Hepatocyte (in vitro differentiated cells): ENCODE measurements around the gene TM9SF4. TPM values are rescaled to one million over a fixed set of nuclear protein-coding genes. Genes with fewer than 3 reads are reported as not detected.

Experiments
- DNase-seq: peaks from one replicate; pipeline ENCODE4 v3.0.0-alpha.2; 2016; ENCODE audit warnings: low spot score
- H2AFZ ChIP-seq: fragments of 200-600 bp; sonication (generic); 2 replicates; pipeline ENCODE4 v1.6.0; 2016; ENCODE audit warnings: antibody characterized with exemption, mild to moderate bottlenecking
- H3K27ac ChIP-seq: fragments of 200-600 bp; sonication (generic); 2 replicates; pipeline ENCODE4 v1.5.1; 2016; ENCODE audit warnings: mild to moderate bottlenecking
- H3K27me3 ChIP-seq: fragments of 200-600 bp; sonication (generic); 2 replicates; pipeline ENCODE4 v1.6.1; 2016
- H3K36me3 ChIP-seq: fragments of 200-600 bp; sonication (generic); replicated peaks from 2 replicates; pipeline ENCODE4 v1.5.1; 2016; ENCODE audit warnings: low read depth; ENCODE audit not compliant: insufficient read depth
- H3K4me1 ChIP-seq: fragments of 200-600 bp; sonication (generic); 2 replicates; pipeline ENCODE4 v1.5.1; 2016; ENCODE audit warnings: mild to moderate bottlenecking, moderate library complexity; ENCODE audit not compliant: insufficient read depth
- H3K4me2 ChIP-seq: fragments of 200-600 bp; sonication (generic); 2 replicates; pipeline ENCODE4 v1.6.0; 2016
- H3K4me3 ChIP-seq: fragments of 200-600 bp; sonication (generic); 2 replicates; pipeline ENCODE4 v1.5.1; 2016; ENCODE audit warnings: mild to moderate bottlenecking
- H3K79me2 ChIP-seq: fragments of 200-600 bp; sonication (generic); 2 replicates; pipeline ENCODE4 v1.6.0; 2017; ENCODE audit warnings: mild to moderate bottlenecking
- H3K9me2 ChIP-seq: fragments of 200-600 bp; sonication (generic); replicated peaks from 2 replicates; pipeline ENCODE4 v1.6.0; 2017; ENCODE audit warnings: mild to moderate bottlenecking; ENCODE audit not compliant: insufficient read depth
- H3K9me3 ChIP-seq: fragments of 200-600 bp; sonication (generic); 2 replicates; pipeline ENCODE4 v1.5.1; 2016; ENCODE audit warnings: low read depth, mild to moderate bottlenecking
- H4K20me1 ChIP-seq: fragments of 200-600 bp; sonication (generic); 2 replicates; pipeline ENCODE4 v1.6.0; 2016; ENCODE audit warnings: mild to moderate bottlenecking; ENCODE audit not compliant: insufficient read depth, poor library complexity, severe bottlenecking
- EZH2 ChIP-seq: fragments of 200-600 bp; sonication (generic); IDR thresholded peaks from 2 replicates; pipeline ENCODE4 v1.6.1; 2016; ENCODE audit warnings: antibody characterized with exemption, mild to moderate bottlenecking, borderline replicate concordance
- EZH2phosphoT487 ChIP-seq: fragments of 200-600 bp; sonication (generic); IDR thresholded peaks from one replicate; pipeline ENCODE4 v1.6.1; 2018; ENCODE audit warnings: antibody characterized with exemption, mild to moderate bottlenecking, low read depth, moderate library complexity; ENCODE audit not compliant: unreplicated experiment, severe bottlenecking
- WGBS: methylation state at CpG from one replicate; pipeline ENCODE4 v1.1.6; 2016; ENCODE audit warnings: low lambda C conversion rate; ENCODE audit errors: missing lambda C conversion rate; 5-methylcytosine and 5-hydroxymethylcytosine counted together
- polyA plus RNA-seq: library from polyadenylated mRNA; unstranded; fragments of >200 nt; fragmentation: Nextera tagmentation; extraction: Ambion mirVana; gene quantifications from 2 replicates; pipeline ENCODE4 v1.2.1, GENCODE V29; 2016
- total RNA-seq: library from RNA; depleted of rRNA; stranded (reverse); fragments of >200 nt; gene quantifications from 2 replicates; pipeline ENCODE4 v1.2.3, GENCODE V29; 2014
- TF ChIP-seq, protein P1 (sequence below): fragments of 200-600 bp; sonication (generic); IDR thresholded peaks from 2 replicates; pipeline ENCODE4 v1.5.1; 2016; ENCODE audit warnings: antibody characterized with exemption, mild to moderate bottlenecking; ENCODE audit not compliant: poor library complexity

TM9SF4 gene
- total and polyA plus RNA-seq, 2 experiments from 2014 or later, result 65.3 to 86.4 TPM

DNA sequence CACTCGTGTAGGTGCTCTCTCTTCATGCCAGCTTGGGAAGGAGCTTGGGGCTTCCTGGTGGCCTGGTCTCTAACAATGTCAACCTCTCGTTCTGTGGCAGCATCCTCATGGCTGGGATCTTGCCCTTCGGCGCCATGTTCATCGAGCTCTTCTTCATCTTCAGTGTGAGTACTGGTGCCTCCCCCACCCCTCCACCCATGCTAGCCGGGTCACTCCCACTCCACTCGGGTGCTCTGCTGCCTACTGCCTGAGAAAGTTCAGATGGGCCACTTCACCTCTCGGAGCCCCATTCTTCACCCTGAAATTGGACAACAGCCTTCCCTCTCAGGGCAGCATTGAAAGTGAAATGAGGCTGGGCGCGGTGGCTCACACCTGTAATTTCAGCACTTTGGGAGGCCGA is 48.8 kb downstream of the TM9SF4 start:
- H3K36me3 ChIP-seq, result peaks cover 6% of the 10 kb centered on the region
- no peak overlapping the region for H2AFZ ChIP-seq
- H3K9me2 ChIP-seq, result no peaks in the 10 kb centered on the region
- H4K20me1 ChIP-seq, result no peaks in the 10 kb centered on the region
- no peaks in the 10 kb centered on the region for H3K9me3 ChIP-seq
- H3K79me2 ChIP-seq, result no peaks in the 10 kb centered on the region
- no peak overlapping the region for H3K27ac ChIP-seq
- H3K4me3 ChIP-seq, result no peak overlapping the region
- DNase-seq, result no peak
- TF ChIP-seq EZH2phosphoT487 (no peak), EZH2 (no peak)
- TF ChIP-seq, protein P1, sequence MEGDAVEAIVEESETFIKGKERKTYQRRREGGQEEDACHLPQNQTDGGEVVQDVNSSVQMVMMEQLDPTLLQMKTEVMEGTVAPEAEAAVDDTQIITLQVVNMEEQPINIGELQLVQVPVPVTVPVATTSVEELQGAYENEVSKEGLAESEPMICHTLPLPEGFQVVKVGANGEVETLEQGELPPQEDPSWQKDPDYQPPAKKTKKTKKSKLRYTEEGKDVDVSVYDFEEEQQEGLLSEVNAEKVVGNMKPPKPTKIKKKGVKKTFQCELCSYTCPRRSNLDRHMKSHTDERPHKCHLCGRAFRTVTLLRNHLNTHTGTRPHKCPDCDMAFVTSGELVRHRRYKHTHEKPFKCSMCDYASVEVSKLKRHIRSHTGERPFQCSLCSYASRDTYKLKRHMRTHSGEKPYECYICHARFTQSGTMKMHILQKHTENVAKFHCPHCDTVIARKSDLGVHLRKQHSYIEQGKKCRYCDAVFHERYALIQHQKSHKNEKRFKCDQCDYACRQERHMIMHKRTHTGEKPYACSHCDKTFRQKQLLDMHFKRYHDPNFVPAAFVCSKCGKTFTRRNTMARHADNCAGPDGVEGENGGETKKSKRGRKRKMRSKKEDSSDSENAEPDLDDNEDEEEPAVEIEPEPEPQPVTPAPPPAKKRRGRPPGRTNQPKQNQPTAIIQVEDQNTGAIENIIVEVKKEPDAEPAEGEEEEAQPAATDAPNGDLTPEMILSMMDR, result no peak
- no peaks in the 10 kb centered on the region for H3K27me3 ChIP-seq
- no peak overlapping the region for H3K4me2 ChIP-seq
- WGBS, result 97% methylated on average over 11 of the region's 11 CpGs
- H3K4me1 ChIP-seq, result no peaks in the 10 kb centered on the region

DNA sequence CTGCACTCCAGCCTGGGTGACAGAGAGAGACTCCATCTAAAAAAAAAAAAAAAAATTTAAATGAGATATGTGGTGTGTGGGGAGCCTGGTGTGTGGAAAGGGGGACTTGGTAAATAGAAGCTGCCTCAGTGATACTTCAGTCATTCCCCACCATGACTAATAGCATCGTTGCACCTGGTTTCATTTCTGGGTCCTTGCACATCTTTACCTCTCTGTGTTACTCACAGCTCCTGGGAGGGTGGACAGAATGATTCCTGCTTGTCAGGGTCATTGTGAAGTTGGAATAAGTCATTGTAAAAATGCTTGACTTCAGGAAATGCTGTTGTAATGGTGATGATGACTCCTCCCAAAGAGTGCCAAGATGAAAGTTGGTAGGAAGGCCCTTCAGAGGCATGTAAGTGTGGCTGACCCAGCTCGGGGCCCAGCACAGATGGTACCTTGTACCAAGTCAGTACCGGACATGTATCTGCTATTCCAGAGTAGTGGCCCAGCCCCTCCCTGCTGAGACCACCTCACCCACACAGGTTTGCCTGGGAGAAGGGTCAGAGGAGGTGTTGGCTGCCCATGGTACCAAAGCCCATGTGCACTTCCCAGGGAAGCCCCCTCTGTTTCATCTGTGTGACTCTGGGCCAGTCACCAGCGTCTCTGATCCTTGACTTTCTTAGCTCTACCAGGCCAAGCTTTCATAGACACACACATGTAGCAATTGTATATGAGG is 49.6 kb downstream of the TM9SF4 start:
- H4K20me1 ChIP-seq, result no peaks in the 10 kb centered on the region
- no peak overlapping the region for H3K4me3 ChIP-seq
- TF ChIP-seq, protein P1, result no peak
- TF ChIP-seq EZH2phosphoT487 (no peak), EZH2 (no peak)
- no peaks in the 10 kb centered on the region for H3K36me3 ChIP-seq
- H2AFZ ChIP-seq, result no peak overlapping the region
- H3K27me3 ChIP-seq, result no peaks in the 10 kb centered on the region
- no peaks in the 10 kb centered on the region for H3K9me3 ChIP-seq
- H3K79me2 ChIP-seq, result no peaks in the 10 kb centered on the region
- H3K27ac ChIP-seq, result no peak overlapping the region
- no peak overlapping the region for H3K4me2 ChIP-seq
- H3K9me2 ChIP-seq, result no peaks in the 10 kb centered on the region
- no peaks in the 10 kb centered on the region for H3K4me1 ChIP-seq
- no peak for DNase-seq
- WGBS, result over 99% methylated on average over 4 of the region's 4 CpGs

DNA sequence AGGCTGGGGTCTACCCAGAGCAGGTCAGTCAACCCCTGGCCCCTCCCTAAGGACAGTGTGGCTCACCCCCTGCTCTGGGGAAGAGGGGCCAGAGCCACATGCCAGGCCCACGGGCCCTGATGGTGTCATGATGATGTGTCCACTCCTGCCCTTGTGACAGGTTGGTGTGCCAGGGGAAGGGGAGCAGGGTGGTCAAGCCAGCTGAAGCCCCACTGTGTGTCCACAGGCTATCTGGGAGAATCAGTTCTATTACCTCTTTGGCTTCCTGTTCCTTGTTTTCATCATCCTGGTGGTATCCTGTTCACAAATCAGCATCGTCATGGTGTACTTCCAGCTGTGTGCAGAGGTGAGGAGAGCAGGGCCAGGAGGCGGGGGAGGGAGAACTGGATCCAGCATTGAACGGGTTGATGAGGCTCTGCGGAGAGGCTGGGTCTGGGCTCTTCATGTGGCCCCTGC is 50.3 kb downstream of the TM9SF4 start:
- no peak overlapping the region for H3K4me3 ChIP-seq
- no peak for DNase-seq
- TF ChIP-seq EZH2, result no peak
- no peak for TF ChIP-seq EZH2phosphoT487
- TF ChIP-seq, protein P1, result no peak
- no peaks in the 10 kb centered on the region for H3K4me1 ChIP-seq
- no peaks in the 10 kb centered on the region for H3K79me2 ChIP-seq
- H3K9me2 ChIP-seq, result no peaks in the 10 kb centered on the region
- no peak overlapping the region for H3K4me2 ChIP-seq
- H2AFZ ChIP-seq, result no peak overlapping the region
- H3K27me3 ChIP-seq, result no peaks in the 10 kb centered on the region
- no peaks in the 10 kb centered on the region for H3K9me3 ChIP-seq
- no peaks in the 10 kb centered on the region for H4K20me1 ChIP-seq
- H3K27ac ChIP-seq, result no peak overlapping the region
- WGBS, result 87% methylated on average over 5 of the region's 5 CpGs
- H3K36me3 ChIP-seq, result no peaks in the 10 kb centered on the region
